Transverse colon (tissue), 4 donors: ENCODE measurements around the gene FOXP1.

Experiments used
- POLR2AphosphoS5 ChIP-seq, 3 donors: sonication (generic); formaldehyde crosslinking; IDR thresholded peaks; one replicate each; pipeline ENCODE4 v1.6.1; 2016; ENCODE audit warnings: antibody characterized with exemption in 3 of 3
- TF ChIP-seq, protein P1 (sequence below), 5 experiments: fragments of 200-600 bp in 3 of 5; fragments of 450-650 bp in 2 of 5; sonication (generic) in 3 of 5; IDR thresholded peaks; 1 replicate in 2 of 5; 2 replicates in 3 of 5; pipeline ENCODE4 v1.5.1; 2016 to 2017; ENCODE audit warnings: antibody characterized with exemption in 5 of 5, inconsistent platforms in 3 of 5, mild to moderate bottlenecking in 2 of 5, moderate library complexity in 1 of 5

DNA sequence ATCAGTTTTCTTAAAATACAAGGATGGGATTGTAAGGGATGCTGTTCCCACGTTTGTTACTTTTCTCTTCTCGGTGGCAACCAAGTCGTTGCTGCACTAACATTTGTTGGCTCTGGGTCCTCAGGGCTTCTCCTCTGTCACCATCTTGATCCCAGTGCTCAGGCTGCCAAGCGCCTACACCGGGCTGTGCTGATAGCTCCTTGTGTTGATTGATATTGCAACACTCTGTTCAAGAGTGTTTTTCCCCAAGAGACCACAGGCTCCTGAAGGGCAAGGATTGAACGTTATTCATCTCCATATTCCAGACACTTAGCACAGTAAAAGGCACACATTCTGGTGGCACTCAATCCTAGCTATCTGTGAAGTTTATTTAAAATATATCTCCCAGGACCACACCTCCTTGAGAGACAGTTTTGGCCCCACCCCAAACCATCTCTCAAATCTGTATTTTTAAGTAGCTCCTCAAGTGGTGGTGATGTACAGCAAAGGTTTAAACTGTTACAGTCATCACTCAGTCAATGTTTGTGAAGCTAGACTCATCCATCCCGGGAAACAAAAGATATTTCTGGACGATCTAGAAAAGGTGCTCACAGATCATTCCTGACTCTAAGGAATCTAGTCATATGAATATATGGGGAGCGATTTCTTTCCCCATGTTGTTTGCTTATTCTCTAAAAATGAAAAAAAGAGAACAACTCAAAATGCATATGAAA lies 38.5 kb upstream of the FOXP1 start:
- no peak for TF ChIP-seq POLR2AphosphoS5 (IDR thresholded peaks at IDR 0.05)
- TF ChIP-seq, protein P1, sequence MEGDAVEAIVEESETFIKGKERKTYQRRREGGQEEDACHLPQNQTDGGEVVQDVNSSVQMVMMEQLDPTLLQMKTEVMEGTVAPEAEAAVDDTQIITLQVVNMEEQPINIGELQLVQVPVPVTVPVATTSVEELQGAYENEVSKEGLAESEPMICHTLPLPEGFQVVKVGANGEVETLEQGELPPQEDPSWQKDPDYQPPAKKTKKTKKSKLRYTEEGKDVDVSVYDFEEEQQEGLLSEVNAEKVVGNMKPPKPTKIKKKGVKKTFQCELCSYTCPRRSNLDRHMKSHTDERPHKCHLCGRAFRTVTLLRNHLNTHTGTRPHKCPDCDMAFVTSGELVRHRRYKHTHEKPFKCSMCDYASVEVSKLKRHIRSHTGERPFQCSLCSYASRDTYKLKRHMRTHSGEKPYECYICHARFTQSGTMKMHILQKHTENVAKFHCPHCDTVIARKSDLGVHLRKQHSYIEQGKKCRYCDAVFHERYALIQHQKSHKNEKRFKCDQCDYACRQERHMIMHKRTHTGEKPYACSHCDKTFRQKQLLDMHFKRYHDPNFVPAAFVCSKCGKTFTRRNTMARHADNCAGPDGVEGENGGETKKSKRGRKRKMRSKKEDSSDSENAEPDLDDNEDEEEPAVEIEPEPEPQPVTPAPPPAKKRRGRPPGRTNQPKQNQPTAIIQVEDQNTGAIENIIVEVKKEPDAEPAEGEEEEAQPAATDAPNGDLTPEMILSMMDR (IDR thresholded peaks at IDR 0.05) = no peak
